GM21737 (cell line): ENCODE data around the gene RNASE13.
"Not testable (repeated sequence)": the region's sequence is repeated elsewhere in the genome, so short reads cannot be mapped to it uniquely, and the experiment has no call there.

Experiments used
- ATAC-seq: cut with Tn5 transposase; IDR thresholded peaks from one replicate; pipeline ENCODE4 v1.9.1; 2021; ENCODE audit warnings: mild to moderate bottlenecking, moderate library complexity; ENCODE audit not compliant: unreplicated experiment

Gene RNASE13

DNA sequence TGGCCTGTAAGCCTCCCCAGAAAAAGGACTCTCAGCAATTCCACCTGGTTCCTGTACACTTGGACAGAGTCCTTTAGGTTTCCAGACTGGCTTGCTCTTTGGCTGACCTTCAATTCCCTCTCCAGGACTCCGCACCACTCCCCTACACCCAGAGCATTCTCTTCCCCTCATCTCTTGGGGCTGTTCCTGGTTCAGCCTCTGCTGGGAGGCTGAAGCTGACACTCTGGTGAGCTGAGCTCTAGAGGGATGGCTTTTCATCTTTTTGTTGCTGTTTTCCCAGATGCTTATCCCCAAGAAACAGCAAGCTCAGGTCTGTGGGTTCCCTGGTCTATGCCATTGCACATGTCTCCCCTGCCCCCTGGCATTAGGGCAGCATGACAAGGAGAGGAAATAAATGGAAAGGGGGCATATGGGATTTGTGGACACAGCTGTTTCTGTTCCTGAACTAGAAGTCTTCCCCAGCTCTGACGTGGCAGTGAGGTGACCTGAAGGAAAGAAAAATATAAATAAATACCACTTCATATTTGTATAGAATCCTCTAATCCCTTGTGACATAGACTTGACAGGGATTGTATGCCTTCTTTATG is 8.9 kb upstream of the RNASE13 start:
- ATAC-seq: no peak

DNA sequence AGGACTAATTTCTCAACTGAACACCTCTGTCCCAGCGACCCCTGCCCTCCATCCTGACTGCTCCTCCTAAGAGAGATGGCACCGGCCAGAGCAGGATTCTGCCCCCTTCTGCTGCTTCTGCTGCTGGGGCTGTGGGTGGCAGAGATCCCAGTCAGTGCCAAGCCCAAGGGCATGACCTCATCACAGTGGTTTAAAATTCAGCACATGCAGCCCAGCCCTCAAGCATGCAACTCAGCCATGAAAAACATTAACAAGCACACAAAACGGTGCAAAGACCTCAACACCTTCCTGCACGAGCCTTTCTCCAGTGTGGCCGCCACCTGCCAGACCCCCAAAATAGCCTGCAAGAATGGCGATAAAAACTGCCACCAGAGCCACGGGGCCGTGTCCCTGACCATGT is 8.3 kb upstream of the RNASE13 start:
- ATAC-seq: no peak

DNA sequence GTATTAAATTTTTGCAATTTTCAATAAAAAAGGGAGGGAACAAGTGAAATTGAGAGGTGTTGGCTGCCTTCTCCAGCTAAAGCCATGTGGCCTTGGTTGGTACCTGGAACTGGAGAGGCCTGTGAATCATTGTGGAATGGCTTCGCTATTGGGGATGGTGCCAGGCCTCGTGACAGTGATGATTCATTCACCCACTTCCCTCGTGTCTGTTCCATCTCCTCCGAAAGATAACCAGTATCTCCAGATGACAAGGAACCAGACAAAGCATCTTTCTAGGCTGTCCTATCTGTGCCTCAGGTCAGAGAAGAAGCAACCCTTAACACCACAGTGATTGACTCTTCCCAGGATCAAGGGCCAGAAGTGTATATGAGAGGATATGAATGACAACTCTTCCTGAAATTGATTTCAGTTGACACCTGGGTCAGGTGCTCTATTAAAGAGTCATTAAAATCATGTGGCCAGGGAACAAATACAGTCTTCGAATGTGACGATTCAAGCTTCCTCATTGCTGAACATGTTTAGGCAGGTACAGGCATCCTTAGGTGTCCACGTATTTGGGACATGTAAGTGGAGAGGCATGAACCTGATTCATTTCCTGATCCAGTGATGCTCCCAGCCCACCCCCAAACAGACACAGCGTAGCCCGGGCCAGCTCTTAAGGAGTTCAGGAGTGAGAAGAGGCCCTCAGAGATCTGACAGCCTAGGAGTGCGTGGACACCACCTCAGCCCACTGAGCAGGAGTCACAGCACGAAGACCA is 7.2 kb upstream of the RNASE13 start, which contains the start of gene RNASE7:
RNASE7 (plus strand) TSS at position 687 of the 758 bp plus-strand sequence. CDS start 631 bp downstream, outside the sequence.
- no peak for ATAC-seq

DNA sequence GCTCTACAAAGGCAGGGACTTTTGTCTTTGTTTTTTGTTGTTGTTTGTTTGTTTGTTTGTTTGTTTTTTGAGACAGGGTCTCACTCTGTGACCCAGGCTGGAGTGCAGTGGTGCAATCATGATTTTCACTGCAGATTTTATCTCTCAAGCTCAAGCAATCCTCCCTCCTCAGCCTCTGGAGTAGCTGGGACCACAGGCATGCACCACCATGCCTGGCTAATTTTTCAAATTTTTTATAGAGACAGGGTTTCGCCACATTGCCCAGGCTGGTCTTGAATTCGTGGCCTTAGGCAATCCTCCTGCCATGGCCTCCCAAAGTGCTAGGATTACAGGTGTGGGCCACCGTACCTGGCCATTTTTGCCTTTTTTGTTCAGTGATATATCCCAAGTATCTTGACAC is 6.3 kb upstream of the RNASE13 start:
- not testable (repeated sequence) for ATAC-seq

DNA sequence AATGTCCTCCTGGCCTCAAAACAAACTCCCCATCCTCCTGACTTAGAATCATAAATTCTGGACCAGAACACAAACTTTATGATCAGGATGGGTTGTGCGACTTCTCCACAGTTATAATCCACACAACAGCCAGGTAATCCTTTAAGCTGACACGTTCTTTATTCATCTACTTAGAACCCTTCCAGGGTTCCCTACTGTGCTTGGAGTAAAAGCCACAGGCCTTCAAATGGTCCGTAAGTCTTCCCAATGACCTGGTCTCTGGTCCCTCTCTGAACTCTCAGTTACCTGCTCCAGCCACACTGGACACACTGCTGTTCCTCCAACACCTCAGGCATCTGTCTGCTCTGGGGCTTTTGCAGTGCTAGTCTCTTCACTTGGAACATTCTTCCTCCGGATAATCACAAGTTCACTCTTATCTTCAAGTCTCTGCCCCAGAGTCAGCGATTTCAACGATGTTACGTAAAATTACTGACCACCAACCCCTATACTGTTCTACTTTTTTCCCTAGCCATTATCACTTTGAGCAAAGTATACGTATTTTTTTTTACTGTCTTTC is 5.8 kb upstream of the RNASE13 start:
- ATAC-seq: no peak

DNA sequence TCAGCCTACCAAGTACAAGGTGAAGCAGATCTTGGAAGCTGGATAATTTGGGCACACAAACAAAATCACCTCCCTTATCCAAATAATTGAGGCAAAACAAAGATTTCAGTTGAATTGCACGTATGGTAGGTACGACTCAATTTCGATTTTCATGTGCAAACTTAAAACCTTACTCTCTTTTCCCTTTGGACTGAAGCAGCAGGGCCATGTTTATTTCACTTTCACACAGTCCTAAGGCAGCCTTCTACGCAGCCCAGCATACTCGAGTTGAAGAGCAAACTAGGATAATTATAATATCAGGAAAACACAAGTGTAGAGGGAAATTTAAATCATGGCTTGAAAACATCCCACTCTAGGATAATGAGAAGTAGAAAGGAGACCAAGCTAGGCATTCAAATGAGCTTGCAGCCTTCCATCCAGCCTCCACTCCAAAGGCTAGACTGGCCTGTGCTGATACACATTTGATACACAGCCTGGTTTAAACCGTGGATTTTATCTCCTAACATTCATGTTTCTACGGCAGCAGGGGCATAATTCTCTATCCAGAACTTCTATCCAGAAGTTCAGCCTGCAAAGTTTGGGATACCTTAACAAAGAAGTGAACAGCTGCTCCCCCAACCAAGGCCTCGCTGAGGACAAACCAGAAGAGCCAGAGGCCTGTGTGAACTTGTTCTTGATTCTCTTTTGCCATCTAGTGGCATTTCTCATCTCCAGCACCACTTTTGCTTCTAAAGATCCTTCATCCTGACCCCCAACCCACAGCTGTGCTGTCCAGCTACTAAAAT is 5.2 kb upstream of the RNASE13 start:
- ATAC-seq: no peak

DNA sequence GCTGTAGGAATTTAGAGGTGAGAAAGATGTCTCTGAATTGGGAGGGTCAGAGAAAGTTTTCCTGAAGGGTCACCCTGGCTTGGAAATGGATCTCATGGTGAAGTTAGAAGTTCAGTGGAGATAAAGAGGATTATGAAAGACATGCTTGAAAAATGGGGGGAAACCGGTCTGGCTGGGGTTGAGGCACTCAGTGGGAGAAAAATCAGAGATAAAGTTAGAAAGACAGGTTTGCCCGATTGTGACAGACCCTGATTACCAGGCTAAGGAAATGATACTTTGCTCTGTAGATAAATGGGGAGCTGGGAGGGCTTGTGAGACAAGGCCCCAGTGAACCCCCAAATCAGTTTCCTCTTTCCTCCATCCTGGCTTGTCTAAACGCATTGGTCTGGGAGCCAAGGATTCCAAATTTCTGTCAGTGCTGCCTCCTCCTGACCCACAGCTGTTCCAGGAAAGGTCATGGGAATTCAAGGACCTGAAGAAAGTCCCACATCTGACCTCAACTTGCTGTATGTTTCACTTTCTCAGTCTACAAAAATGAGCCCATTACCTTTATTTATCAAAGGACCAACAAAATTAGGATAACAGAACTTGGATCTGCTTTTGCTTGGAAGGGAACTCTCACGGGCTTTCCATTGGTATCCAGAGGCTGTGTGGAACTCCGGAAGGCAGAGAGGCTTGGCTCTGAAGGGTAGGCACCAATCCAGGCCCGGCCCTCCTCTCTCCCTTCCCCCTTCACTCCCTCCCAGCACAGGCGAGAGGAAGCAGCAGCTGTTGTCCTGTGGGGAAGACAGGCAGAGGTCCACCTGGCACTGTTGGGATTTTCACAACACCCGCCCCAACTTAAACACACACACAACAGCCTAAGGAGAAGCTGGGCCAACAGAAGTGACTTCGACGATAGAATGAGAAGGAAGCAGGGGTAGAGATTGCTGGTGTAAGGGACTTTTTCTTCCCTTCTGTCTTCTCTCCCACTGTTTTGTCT is 4.1 kb upstream of the RNASE13 start:
- ATAC-seq: no peak

DNA sequence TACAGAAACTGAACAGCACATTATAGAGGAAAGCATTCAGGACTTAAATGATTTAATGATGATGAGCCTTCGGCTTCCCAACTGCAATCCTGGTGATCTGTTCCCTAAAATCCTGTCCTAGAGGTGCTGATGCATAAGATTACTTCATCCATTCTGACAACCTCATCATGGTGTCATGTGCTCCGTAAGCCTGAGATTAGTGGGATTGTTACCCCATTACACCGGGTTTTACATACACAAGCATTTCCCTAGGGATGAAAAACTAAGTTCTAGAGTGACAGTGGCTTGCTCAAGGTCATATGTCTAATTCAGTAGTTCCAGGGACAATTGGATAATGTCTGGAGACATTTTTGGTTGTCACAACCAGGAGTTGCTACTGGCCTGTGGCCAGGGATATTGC is 2.5 kb upstream of the RNASE13 start:
- ATAC-seq: no peak

DNA sequence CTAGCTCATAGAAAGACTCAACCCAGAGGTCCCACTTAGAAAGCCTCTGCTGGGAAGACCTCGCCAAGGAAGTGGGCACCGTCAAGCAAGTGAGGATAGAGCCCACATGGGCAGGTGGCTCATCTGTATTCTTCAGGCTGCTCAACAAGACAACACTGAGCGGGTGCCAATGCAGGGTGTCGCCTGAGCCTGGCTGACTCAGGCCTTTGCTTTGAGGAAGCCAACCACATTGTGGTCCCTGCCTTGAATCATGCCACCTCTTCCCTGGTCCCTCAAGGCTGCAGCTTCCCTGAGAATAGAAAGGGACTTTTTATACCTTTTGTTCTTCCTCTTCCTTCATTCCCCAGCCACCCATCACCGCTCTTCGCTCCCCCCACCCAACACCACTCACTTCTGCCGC is 2.1 kb upstream of the RNASE13 start:
- no peak for ATAC-seq

DNA sequence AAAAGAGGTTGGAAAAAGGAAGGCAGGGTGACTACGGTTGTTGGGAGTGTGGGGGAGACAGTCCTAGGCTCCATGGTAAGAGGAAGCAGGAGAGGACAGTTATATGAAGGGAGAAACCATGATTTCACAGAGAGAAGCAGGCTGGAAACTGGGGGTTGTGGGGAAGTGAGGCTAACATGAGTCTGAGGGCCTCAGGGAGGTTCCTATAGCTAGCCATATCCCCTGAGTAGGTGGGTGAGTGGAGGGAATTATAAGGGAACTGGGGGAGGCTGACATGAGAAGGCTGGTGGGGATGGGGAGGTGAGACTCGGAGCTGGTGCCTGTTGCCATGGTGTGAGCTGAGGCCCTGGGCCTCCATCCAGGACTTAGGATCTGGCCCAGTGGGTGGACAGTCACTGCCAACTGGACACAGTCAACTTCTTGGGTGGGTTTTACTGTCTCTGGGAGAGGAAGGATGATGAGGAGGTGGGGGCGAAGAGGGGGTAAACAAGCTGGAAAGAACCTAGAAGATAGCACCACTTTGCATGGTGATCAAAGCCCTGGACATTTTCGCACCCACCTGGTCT is 1.4 kb downstream of the RNASE13 start:
- ATAC-seq: no peak

DNA sequence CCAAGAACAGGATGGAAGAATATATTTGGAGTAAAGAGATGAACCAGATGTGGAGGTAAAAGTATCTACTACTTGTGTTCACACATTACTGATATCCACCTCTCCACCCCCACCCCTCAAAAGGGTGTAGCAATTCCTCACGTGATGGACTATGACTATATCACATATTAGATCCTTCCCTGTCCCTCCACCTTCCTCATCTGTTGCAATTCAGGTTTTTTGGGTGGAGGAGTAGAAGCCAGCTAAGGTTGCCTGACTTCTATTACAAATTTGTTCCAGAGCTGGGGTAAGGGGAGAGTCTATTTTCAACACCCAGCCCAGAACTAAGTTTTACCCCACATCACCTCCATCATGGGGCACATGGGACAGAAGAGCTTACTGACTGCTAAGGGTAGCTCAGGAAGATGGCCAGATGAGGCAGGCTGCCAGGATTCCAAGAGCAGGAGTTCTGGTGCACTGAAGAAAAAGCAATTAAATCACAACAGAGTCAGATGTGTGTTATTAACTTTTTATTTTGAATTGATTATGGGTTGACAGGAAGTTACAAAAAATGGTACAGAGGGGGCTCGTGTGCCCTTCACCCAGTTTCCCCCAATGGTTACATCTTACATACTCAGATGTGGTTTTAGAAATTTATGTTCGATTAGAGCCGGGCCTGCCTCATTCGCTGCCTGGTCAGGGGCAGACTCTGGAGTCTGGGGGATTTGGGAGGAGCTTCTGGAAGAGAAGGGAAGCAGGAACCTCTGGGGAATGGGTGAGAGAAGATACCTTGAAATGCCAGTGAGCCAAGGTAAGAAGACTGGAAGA is 2.1 kb downstream of the RNASE13 start:
- no peak for ATAC-seq

DNA sequence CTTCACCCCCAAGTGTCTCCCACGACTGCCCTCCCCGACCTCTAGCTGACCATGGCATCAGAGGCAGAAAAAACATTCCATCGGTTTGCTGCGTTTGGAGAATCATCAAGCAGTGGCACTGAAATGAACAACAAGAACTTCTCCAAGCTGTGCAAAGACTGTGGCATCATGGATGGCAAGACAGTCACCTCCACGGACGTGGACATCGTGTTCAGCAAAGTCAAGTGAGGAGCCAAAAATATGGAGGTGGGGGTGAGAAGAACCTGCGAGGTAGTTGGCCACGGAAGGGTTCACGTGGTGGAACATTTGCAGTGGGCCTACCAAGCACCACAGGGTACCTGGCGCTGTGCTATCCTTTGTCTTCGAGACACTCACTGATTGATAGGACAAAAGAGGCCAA is 4.1 kb downstream of the RNASE13 start:
- no peak for ATAC-seq

DNA sequence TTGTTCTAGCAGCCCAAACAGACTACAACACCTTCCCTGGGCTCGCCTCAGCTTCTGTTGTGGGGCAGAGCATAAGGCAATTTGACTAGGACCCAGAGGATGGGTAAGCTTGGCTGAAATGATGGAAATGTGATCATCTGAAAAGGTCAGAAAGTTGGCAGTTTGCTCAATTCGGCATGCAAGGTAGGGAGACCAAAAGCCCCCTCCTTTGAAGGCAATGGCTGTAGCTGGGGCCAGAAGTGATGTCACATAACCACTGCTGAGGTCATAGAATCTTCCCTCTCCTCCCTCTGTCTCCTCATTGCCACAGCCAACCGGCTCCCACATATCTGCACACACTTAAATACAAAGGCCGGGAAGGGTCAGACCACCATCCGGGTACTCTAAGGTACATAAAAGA is 4.7 kb downstream of the RNASE13 start, which contains the start of gene TPPP2:
TPPP2 (plus strand) TSS at position 301 of the 400 bp plus-strand sequence. CDS start 365 bp downstream, outside the sequence.
- no peak for ATAC-seq

DNA sequence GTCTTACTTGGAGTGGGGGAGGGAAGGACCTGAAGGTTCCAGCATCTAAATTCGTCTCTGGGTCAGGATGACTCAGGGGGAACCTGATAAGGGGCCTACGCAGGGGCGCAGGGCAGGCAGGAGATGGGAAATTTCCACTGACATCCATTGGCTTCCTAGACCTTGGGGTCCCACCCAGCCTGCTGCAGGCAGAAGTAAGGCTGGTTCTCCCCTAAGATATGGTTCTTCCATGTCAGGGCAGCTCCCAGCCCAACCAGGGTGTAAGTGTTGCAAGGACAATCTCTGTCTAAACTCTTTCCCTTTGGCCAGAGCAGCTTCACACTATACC is 7.7 kb downstream of the RNASE13 start:
- no peak for ATAC-seq

DNA sequence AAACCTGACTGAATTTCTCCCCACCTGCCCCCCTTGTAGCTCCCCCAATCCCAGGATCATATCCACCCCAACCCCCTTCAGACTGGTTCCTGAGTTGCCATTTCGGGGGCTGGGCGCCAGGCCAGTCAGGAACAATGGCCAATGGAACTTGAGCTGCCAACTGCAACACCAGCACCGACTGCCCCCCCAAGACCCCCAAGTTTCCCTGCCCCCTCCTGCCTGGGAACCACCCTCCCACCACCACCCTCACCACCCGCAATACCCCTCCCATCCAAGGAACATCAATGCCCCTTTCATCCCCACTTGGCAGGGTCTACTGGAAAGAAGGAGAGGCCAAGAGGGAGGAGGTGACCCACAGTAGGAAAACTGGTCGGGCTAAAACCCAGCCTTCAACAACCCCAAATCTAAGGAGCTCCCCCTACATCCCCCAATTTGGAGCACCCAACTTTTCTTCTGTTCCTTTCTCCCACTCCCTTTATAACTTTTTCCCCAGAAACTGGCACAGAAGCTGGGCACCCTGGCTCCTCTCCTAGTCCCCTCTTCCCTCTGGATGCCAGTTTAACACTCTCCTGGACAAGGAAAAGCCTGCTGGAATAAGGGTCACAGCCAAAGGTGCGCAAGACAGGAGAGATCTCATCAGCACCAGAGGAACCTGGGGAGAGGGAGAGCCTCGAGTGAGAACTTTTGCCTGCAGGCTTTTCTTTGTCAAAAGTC is 8.2 kb downstream of the RNASE13 start:
- ATAC-seq: no peak

DNA sequence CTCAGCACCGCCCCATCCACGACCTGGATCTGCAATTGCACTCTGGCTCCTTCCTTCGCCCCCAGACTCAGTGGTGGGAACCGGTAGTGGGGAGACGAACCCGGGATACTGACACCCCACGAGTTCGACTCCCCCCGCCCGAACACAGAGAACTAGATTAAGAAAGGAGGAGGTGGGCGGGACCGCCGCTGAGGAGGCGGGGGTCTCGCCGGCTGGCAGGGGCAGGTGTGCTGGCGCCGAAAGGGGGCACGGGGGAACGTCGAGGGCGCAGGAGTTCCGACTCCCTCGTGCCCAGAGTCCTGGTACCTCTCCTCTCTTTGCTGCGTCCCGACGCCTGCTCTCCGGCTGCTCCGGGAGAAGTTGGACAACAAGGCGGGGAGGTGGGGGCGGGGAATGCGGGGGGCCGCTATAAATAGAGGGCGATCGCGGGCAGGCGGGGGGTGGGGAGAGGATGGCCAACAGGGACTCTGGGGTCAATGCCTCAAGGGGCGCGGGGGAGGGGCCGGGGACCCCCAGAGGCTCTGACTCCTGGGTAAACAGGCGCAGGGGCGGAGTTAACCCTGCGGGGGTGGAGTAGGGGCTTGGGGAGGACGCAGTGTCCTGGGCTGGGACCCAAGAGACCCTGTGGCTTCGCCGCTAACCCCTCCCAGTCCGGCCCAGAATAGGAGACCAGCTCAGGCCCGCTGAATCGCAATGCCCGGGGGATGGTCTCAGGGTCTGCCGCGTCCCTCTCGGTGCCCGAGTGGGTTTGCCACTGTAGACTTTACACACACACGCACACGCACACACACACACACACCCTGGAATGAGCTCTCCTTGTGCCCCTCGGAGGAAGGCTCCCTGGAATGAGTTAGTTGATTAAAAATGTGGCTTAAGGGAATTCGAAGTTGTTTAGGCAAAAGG is 9.0 kb downstream of the RNASE13 start:
- no peak for ATAC-seq

DNA sequence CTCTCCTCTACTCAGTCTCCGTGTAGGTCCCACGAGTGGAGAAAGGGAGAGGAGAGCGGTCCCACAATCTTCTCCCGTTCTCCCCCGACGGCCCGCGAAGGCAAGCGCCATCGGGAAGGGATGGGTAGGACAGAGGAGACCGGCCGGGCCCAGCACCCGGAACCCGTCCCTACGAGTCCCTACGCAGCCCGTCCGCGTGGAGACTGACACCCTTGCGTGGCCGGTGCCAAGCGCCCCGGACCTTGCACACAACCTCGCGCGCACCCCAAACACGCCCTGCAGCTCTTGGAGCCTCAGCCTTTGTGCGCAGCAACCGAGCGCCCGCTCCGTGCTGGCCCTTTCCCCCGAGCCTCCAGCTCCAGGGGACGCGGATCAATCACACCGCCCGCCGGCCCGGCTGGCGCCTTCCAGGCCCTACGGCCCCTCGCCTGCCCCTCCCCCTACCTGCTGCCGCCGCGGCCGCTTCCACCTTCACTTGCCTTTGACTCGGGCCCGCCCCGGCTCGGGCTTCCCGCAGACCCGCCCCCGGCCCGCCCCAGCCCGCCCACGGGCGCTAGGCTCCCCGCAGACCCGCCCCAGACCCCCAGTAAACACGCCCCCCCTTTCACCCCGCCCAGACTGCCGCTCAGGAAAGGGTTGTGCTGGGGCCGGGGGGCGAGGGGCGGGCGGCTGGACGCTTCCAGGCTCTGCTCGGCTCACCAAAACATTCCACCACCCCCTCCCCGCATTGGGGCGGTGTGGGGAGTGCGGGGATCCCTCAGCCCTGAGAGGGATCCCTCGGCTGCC is 9.8 kb downstream of the RNASE13 start, which contains the start of gene NDRG2:
NDRG2 (minus strand) TSS at position 477 of the 786 bp plus-strand sequence. CDS start 1,746 bp downstream, outside the sequence.
- no peak for ATAC-seq
